IPS DF 6.9 (cell line): ENCODE measurements around the gene MYT1.

ENCODE experiments used
- DNase-seq: peaks from one replicate; pipeline ENCODE4 v3.0.0-alpha.2; 2013; ENCODE audit warnings: low read depth, low spot score
- H3K27ac ChIP-seq: one replicate; pipeline ENCODE4 v1.5.1; 2013; ENCODE audit warnings: low read length, control low read depth
- H3K27me3 ChIP-seq: 2 replicates; pipeline ENCODE4 v1.6.1; 2013; ENCODE audit warnings: mild to moderate bottlenecking, low read length; ENCODE audit not compliant: control insufficient read depth, insufficient read depth
- H3K36me3 ChIP-seq: 2 replicates; pipeline ENCODE4 v1.6.1; 2013; ENCODE audit warnings: low read length; ENCODE audit not compliant: control insufficient read depth, insufficient read depth
- H3K4me1 ChIP-seq: 2 replicates; pipeline ENCODE4 v1.6.1; 2013; ENCODE audit warnings: low read length; ENCODE audit not compliant: control insufficient read depth, insufficient read depth
- H3K4me3 ChIP-seq: 2 replicates; pipeline ENCODE4 v1.5.1; 2013; ENCODE audit warnings: mild to moderate bottlenecking, low read length
- H3K9me3 ChIP-seq: 2 replicates; pipeline ENCODE4 v1.6.1; 2013; ENCODE audit warnings: low read length, inconsistent platforms; ENCODE audit not compliant: control insufficient read depth, insufficient read depth
- WGBS: extraction: QIAGEN DNeasy Blood & Tissue Kit; methylation state at CpG from one replicate; pipeline ENCODE4 v1.1.7; 2013; ENCODE audit warnings: mixed read lengths, missing lambda C conversion rate; ENCODE audit not compliant: insufficient read length, insufficient coverage; 5-methylcytosine and 5-hydroxymethylcytosine counted together

The MYT1 gene

DNA sequence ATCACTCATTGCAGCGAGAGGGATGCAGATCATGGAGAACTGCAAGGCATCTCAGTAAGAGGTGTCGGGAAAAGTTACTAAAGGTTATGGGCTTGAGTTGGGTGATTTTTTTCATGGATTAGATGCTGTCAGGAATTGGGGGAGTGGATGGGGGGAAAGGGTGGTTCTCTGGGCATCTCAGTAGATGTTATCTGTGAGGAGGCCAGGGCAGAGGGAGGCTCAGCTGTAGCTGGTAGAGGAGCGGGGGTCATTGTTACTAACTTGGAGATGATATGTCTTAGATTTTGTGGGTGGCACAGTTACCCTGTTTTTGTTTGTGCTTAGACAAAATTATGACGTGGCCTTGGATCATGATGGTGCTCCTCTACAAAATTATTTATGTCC is 88.7 kb downstream of the MYT1 start:
- Histone ChIP-seq H3K4me1 (peaks cover 1% of the 10 kb centered on the region; the same call in 1 of the 2 replicates), H3K4me3 (no peak overlapping the region)
- WGBS = no CpG with 5 or more reads among the region's 4 CpGs

DNA sequence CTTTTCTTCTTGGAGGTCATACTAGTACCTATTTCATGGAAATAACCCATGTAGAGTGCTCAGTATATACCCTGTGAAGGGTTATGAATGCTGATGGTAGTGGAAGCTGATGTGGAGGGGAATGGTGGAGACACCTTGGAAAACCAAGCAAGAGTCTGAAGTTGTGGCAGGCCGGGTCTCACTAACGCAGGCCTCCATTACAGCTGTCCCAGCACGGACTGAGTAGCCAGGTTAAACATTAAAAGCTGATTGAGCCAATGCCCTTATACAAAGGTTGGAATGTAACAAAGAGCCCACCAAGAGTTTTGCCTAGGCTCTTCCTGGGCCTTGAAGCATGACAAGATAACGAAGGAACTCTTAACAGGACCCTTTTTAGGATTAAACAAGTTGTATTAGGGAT is 89.2 kb downstream of the MYT1 start:
- DNase-seq = no peak
- Histone ChIP-seq H3K27ac (no peak overlapping the region), H3K36me3 (no peaks in the 10 kb centered on the region), H3K4me1 (peaks cover 1% of the 10 kb centered on the region; the same call in 1 of the 2 replicates), H3K4me3 (no peak overlapping the region), H3K9me3 (no peaks in the 10 kb centered on the region), H3K27me3 (no peaks in the 10 kb centered on the region)
- no CpG with 5 or more reads among the region's 4 CpGs for WGBS

More for the DNA sequence above, 88.7 kb downstream of the MYT1 start:
- H3K36me3 ChIP-seq = no peaks in the 10 kb centered on the region
- H3K9me3 ChIP-seq = no peaks in the 10 kb centered on the region
- H3K27me3 ChIP-seq = no peaks in the 10 kb centered on the region
- no peak overlapping the region for H3K27ac ChIP-seq
- DNase-seq = no peak

DNA sequence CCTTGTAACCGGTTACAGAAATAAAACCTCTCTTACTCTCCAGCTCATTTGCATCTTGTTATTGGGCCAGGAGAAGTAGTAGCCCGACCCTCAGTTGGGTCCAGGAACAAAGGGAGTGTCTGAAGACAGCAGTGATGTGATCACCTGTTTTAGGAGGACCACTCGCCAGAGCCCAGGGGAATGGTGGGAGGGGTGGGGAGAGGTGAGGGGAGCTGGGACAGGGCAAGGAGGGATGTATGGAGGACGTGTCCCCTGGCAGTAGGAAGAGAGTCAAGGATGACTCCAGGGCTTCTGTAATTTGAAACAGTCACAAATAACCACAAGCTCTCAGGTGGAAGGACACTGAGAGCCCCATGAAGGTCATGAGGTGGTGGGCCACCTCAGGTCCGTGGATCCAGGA is 89.9 kb downstream of the MYT1 start:
- H3K27ac ChIP-seq = no peak overlapping the region
- no peaks in the 10 kb centered on the region for H3K27me3 ChIP-seq
- H3K4me1 ChIP-seq = peaks cover 1% of the 10 kb centered on the region; the same call in 1 of the 2 replicates
- DNase-seq = no peak
- WGBS = no CpG with 5 or more reads among the region's 5 CpGs
- no peaks in the 10 kb centered on the region for H3K9me3 ChIP-seq
- H3K36me3 ChIP-seq = no peaks in the 10 kb centered on the region
- no peak overlapping the region for H3K4me3 ChIP-seq

DNA sequence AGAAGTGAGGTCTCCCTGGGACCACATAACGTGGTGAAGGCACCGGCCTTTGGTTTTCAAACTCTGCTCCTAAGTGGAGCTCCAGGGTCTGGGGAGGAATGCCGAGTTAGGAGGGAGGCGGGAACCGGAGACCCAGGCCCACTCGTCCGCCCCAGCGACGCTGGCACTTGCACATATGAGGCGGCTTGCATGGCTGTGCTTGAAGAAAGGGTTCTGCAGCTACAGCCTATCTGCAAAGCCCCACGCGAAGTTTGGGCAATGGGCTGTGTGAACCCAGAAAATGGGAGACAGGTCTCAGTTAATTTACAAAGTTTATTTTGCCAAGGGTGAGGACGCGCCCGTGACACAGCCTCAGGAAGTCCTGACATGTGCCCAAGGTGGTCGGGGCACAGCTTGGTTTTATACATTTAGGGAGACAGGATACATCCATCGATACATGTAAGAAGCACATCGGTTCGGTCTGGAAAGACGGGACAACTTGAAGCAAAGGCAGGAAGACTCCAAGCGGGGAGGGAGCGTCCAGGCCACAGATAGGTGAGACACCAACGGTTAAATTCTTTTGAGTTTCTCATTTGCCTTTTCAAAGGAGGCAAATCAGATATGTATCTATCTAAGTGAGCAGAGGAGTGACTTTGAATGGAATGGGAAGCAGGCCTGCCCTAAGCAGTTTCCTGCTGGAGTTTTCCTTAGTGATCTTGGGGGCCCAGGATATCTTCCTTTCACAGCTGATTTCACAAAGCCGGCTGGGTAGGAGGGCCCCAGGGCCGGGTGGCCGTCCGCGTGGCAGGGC is 90.5 kb downstream of the MYT1 start:
- no peaks in the 10 kb centered on the region for H3K36me3 ChIP-seq
- peaks cover 1% of the 10 kb centered on the region; the same call in 1 of the 2 replicates for H3K4me1 ChIP-seq
- H3K4me3 ChIP-seq = peak overlapping the region; percentile 99; the same call in 1 of the 2 replicates
- no peak for DNase-seq
- no peak overlapping the region for H3K27ac ChIP-seq
- no CpG with 5 or more reads among the region's 28 CpGs for WGBS
- no peaks in the 10 kb centered on the region for H3K9me3 ChIP-seq
- H3K27me3 ChIP-seq = no peaks in the 10 kb centered on the region

DNA sequence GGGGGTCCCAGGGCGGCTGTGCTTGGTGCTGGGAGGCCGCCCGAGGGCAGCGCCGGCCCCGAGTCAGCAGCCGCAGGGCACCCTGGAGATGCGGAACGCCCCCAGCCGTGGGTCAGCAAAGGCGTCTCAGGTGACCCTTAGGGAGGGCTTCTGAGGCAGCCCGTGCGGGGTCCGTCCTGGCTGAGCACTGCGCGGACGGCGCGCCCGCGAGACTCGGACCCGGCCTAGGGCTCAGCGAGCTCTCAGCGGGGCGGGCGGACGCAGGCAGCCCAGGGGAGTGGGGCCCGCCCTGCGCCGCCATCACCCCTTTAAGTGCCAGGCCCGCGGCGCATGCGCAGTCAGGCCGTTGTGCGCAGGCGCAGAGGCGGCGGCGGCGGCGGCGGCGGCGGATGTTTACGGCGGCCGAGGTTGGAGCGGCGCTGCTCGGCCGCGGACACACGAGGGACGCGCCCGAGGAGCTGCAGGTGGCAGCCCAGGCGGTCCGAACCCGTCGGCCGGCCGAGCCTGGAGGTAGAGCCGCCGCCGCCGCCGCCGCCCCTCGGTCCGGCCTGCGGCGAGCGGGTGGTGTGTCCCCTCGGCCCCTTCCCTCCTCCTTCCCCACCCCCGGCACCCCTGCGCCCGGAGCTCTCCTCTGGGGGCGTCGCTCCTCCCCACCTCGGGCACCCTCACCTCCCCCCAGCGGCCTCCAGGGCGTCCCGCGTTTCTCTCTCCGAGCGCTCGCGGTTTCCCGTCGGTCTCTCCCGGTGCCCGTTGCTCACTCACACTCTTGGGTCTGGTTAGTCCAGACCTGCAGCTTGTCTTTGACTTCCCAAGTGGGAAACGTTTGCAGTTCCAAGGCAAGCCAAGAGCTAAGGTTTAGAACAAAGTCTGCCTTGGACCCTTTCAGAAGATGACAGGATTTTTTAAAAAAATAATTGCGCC is 91.4 kb downstream of the MYT1 start, which contains the start of gene PCMTD2:
PCMTD2 (plus strand) TSS at position 388 of the 921 bp plus-strand sequence. CDS start 4,218 bp downstream, outside the sequence.
- DNase-seq = peak; percentile 52
- H3K9me3 ChIP-seq = no peaks in the 10 kb centered on the region
- H3K27ac ChIP-seq = no peak within 1 kb of the TSS
- H3K4me1 ChIP-seq = peaks cover 1% of the 10 kb centered on the region; the same call in 1 of the 2 replicates
- H3K36me3 ChIP-seq = no peaks in the 10 kb centered on the region
- H3K27me3 ChIP-seq = no peaks in the 10 kb centered on the region
- peak within 1 kb of the TSS; percentile 99 for H3K4me3 ChIP-seq
- WGBS = no CpG with 5 or more reads among the region's 96 CpGs

DNA sequence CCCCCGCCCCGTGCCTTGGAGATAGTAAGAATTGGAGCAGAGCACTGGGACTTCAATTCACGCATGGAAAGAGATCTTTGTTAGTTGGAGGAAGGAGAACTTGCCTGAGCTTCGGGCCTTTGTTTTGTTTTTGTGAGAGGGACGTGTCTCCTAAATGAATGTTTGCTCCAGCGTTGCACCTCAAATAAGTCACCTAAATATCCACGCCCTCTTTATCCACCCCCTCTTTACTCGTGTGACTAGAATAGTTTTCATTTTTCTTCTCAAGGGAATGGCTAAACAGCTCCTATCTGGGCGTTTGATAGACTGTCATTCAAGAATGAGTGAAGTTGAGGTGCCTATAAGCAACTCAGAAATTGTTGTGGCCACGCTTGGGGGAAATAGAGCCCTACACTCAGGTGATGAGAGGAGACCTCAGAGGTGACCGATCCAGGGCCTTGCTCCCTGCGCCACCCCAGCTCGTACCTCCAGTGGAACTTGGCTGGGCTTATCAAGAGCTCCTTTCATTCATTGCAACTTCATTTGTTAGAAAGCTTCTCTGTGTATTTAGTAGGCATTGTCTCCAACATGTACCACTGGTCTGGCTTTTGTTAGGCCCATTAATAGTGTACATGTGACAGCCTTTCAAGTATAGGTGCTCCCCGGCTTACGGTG is 92.2 kb downstream of the MYT1 start:
- Histone ChIP-seq H3K4me1 (peaks cover 1% of the 10 kb centered on the region; the same call in 1 of the 2 replicates), H3K36me3 (no peaks in the 10 kb centered on the region), H3K4me3 (peak overlapping the region; percentile 99; the same call in 1 of the 2 replicates), H3K9me3 (no peaks in the 10 kb centered on the region), H3K27me3 (no peaks in the 10 kb centered on the region), H3K27ac (no peak overlapping the region)
- WGBS = no CpG with 5 or more reads among the region's 15 CpGs
- DNase-seq = no peak

DNA sequence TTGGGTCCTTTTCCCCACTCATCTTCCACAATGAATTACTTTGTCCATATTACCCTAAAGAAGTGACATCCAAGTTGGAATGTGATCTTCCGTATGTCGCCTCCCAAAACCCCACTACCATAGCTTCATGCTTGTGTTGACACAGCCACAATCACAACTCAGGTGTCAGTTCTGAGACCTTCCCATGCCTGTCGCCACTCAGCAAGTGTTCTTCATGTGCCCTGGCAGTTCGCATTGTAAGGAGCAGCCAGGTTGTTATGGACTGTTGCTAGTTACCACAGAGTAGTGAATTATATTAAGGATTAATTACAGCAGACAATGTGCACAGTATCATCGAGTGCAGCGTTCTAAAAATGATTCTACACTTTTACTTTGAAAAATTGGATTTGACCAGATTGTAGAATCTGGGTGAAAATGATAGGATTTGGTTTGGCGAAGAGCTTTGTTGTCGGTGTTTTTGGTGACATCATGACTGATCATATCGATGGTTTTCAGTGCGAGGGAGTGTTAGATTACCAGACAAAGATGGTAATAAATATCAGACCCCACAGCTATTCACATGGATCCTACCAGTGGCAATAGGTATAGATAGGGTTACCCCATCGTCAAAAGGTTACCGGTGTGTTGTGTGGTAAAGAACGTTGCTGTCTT is 93.0 kb downstream of the MYT1 start:
- Histone ChIP-seq H3K4me1 (peaks cover 1% of the 10 kb centered on the region; the same call in 1 of the 2 replicates), H3K27me3 (no peaks in the 10 kb centered on the region), H3K27ac (no peak overlapping the region), H3K4me3 (no peak overlapping the region), H3K36me3 (no peaks in the 10 kb centered on the region), H3K9me3 (no peaks in the 10 kb centered on the region)
- DNase-seq = no peak
- WGBS = 100% methylated on average over 2 of the region's 13 CpGs

DNA sequence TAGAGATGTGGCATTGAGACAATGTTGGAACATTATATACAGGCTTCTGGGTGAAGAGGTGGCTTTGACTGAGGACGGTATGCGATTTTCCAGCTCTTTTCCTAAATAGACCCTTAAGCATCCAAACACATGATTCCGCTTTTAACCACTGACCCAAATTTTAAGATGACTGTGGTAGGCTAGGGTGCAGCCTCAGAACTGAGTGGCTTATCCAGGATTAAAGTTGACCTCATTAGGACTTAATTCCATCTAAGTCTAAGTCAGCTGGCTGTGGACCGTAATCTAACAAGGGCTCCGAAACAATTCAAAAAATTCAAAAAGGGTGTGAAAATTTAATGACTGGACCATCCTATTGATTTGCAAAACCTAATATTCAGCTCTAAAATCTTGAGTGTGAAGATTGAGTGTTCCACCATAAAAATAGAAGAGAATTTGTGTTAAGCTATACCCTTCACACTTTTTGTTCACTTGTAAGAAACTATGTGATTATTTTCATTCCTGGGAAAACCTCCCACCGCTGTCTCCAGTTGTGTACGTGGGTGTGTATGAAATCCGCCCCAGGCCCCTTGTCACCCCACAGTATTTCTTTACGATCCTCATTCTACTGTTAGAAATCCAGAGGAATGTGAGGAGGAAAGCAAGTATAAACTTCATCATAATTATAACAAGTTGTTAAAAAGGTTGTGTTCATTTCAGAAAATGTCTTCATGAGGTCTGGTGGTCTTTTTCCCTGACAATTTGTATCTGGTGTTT is 94.0 kb downstream of the MYT1 start:
- WGBS = no CpG with 5 or more reads among the region's 9 CpGs
- Histone ChIP-seq H3K9me3 (no peaks in the 10 kb centered on the region), H3K36me3 (no peaks in the 10 kb centered on the region), H3K27ac (no peak overlapping the region), H3K4me3 (no peak overlapping the region), H3K27me3 (no peaks in the 10 kb centered on the region), H3K4me1 (peaks cover 1% of the 10 kb centered on the region; the same call in 1 of the 2 replicates)
- DNase-seq = no peak

DNA sequence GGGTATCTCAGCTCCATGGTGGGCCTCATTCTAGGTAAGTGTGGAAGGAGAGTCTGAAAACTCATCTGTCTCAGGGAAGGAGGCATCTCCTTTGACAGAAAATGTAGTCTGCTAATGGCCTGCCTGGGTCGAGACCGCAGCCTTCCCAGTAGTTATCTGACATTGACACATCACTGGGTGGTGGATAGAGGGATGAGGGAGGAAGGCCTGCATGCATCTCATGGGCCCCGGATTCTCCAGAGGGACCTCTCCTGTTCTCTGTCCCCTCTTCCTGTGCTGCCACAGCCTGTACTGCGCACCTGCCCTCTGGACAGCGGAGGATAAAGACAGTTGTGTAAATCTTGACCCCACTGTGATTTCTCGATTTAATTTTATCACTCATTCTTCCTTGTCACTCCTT is 96.0 kb downstream of the MYT1 start:
- Histone ChIP-seq H3K4me1 (peaks cover 1% of the 10 kb centered on the region; the same call in 1 of the 2 replicates), H3K9me3 (no peaks in the 10 kb centered on the region), H3K36me3 (no peaks in the 10 kb centered on the region), H3K27ac (no peak overlapping the region), H3K27me3 (no peaks in the 10 kb centered on the region), H3K4me3 (no peak overlapping the region)
- no CpG with 5 or more reads among the region's 6 CpGs for WGBS
- no peak for DNase-seq
